Body of pancreas (tissue), 4 donors: Measurements from ENCODE around the gene FBXO40. TPM values are rescaled to one million over a fixed set of nuclear protein-coding genes. Genes with fewer than 3 reads are reported as not detected.
"Not testable (repeated sequence)": the region's sequence is repeated elsewhere in the genome, so short reads cannot be mapped to it uniquely, and the experiment has no call there.

Source experiments
- ATAC-seq: fragments of 150-250 bp; one replicate; pipeline ENCODE4 v1.9.1; 2016
- DNase-seq, 4 donors: peaks; one replicate each; pipeline ENCODE4 v3.0.0-alpha.2; 2019
- H3K27ac ChIP-seq, 4 donors: fragments of 200-600 bp; sonication (generic); 1 replicate in 3 of 4; 2 replicates in 1 of 4; pipeline versions ENCODE4 v1.5.1 to v1.6.1; 2016 to 2019; ENCODE audit warnings: mild to moderate bottlenecking in 1 of 4, mixed read lengths in 1 of 4, moderate library complexity in 1 of 4
- H3K27me3 ChIP-seq, 2 donors: fragments of 200-600 bp; sonication (generic); one replicate each; pipeline ENCODE4 v1.6.0; 2016; ENCODE audit warnings: mild to moderate bottlenecking in 1 of 2
- H3K36me3 ChIP-seq, 2 donors: fragments of 200-600 bp; sonication (generic); replicated peaks in 1 of 2; 2 replicates each; pipeline ENCODE4 v1.5.1; 2016; ENCODE audit warnings: low read depth in 2 of 2; ENCODE audit not compliant: insufficient read depth in 1 of 2
- H3K4me1 ChIP-seq: fragments of 200-600 bp; sonication (generic); one replicate; pipeline ENCODE4 v1.6.0; 2016
- H3K4me3 ChIP-seq, 2 donors: fragments of 200-600 bp; sonication (generic); 1 replicate in 1 of 2; 2 replicates in 1 of 2; pipeline ENCODE4 v1.5.1; 2016 to 2019
- H3K9me3 ChIP-seq, 3 donors: fragments of 200-600 bp; sonication (generic); 1 replicate in 2 of 3; 2 replicates in 1 of 3; pipeline ENCODE4 v1.5.1; 2016
- POLR2A ChIP-seq, 3 donors: fragments of 450-650 bp; IDR thresholded peaks; one replicate each; pipeline ENCODE4 v1.6.1; 2016; ENCODE audit warnings: antibody characterized with exemption in 3 of 3, mild to moderate bottlenecking in 2 of 3
- WGBS, 2 donors: methylation state at CpG; one replicate each; pipeline ENCODE4 v1.1.5; 2017; 5-methylcytosine and 5-hydroxymethylcytosine counted together
- intact Hi-C: fragments of 100-400 bp; cut with DNase I; formaldehyde crosslinking; loops from one replicate; pipeline ENCODE4 v1.15.1; 2023
- total RNA-seq, 2 donors: library from RNA; depleted of rRNA; stranded (reverse); fragments of >200 nt; gene quantifications; one replicate each; pipeline ENCODE4 v1.1.0, GENCODE V29; 2016
- TF ChIP-seq, protein P1 (sequence below), 7 experiments: fragments of 450-650 bp in 4 of 7; fragments of 200-600 bp in 3 of 7; sonication (generic) in 3 of 7; IDR thresholded peaks; one replicate each; pipeline ENCODE4 v1.5.1; 2016 to 2019; ENCODE audit warnings: antibody characterized with exemption in 7 of 7

The FBXO40 gene
- total RNA-seq, 2 donors from 2014 or later: not detected

DNA sequence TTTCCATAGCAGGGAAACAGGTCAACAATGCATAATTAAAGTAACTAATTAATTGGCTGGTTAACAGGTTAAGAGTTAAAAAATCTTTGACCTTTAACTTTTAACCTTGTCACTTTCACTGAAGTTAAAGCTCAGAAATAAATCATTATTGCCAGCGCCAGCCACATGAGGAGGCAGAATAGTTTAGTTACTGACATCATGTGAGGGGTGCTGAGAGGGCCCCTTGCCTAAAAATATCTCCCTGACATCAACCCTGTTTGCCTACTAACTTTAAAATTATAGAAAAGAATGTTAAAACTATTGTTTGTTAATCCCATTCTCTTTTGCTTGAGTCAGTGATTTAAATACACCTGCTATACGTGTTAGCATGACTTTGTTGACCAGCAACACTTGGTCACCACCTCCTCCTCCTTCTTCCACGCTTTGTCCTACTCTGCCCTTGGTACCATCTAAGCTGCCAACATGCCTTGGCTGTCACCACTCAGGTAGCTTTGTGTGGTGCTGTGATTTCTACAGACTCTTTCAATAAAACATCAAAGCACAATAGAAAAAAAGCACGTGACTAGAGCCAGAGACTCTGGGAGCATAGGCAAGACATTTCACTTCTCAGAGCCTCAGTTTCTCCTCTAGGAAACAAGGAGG lies 2.7 kb downstream of the FBXO40 start:
- H3K4me3 ChIP-seq: no peak overlapping the region
- no peak overlapping the region for H3K27ac ChIP-seq
- no peaks in the 10 kb centered on the region for H3K9me3 ChIP-seq
- ATAC-seq (no peak), DNase-seq (no peak)
- TF ChIP-seq, protein P1, sequence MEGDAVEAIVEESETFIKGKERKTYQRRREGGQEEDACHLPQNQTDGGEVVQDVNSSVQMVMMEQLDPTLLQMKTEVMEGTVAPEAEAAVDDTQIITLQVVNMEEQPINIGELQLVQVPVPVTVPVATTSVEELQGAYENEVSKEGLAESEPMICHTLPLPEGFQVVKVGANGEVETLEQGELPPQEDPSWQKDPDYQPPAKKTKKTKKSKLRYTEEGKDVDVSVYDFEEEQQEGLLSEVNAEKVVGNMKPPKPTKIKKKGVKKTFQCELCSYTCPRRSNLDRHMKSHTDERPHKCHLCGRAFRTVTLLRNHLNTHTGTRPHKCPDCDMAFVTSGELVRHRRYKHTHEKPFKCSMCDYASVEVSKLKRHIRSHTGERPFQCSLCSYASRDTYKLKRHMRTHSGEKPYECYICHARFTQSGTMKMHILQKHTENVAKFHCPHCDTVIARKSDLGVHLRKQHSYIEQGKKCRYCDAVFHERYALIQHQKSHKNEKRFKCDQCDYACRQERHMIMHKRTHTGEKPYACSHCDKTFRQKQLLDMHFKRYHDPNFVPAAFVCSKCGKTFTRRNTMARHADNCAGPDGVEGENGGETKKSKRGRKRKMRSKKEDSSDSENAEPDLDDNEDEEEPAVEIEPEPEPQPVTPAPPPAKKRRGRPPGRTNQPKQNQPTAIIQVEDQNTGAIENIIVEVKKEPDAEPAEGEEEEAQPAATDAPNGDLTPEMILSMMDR (IDR thresholded peaks at IDR 0.05): no peak
- TF ChIP-seq POLR2A (IDR thresholded peaks at IDR 0.05): no peak
- intact Hi-C loops: no loop called here
- H3K36me3 ChIP-seq: no peaks in the 10 kb centered on the region
- no peaks in the 10 kb centered on the region for H3K27me3 ChIP-seq
- peaks cover under 1% of the 10 kb centered on the region for H3K4me1 ChIP-seq
- 78 to 87% methylated on average over 4 of the region's 4 CpGs for WGBS, 2 donors

GRCh38 chr3:121598564-121598963 lies 5.4 kb downstream of the FBXO40 start:
- DNase-seq: no peak
- intact Hi-C loops: no loop called here
- Histone ChIP-seq H3K9me3 (no peaks in the 10 kb centered on the region), H3K27me3 (no peaks in the 10 kb centered on the region), H3K36me3 (no peaks in the 10 kb centered on the region), H3K27ac (no peak overlapping the region), H3K4me3 (no peak overlapping the region), H3K4me1 (peaks cover 7% of the 10 kb centered on the region)
- no peak for ATAC-seq
- TF ChIP-seq POLR2A (IDR thresholded peaks at IDR 0.05): no peak
- TF ChIP-seq, protein P1 (IDR thresholded peaks at IDR 0.05): no peak
- WGBS, 2 donors: 88 to 96% methylated on average over 2 of the region's 2 CpGs

DNA sequence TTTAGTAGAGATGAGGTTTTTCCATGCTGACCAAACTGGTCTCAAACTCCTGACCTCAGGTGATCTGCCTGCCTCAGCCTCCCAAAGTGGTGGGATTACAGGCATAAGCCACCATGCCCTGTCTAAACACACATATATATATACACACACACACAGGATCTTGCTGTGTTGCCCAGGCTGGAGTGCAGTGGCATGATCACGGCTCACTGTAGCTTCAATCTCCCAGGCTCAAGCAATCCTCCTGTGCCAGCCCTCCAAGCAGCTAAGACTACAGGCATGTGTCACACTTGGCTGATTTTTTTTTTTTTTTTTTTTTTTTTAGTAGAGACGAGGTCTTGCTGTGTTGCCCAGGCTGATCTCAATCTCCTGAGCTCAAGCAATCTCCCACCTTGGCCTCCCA lies 6.7 kb downstream of the FBXO40 start:
- H3K27ac ChIP-seq: not testable (repeated sequence)

GRCh38 chr3:121601212-121601812 lies 8.1 kb downstream of the FBXO40 start:
- peaks cover 7% of the 10 kb centered on the region for H3K4me1 ChIP-seq
- ATAC-seq (no peak), DNase-seq (no peak)
- H3K4me3 ChIP-seq: no peak overlapping the region
- H3K36me3 ChIP-seq: no peaks in the 10 kb centered on the region
- intact Hi-C loops: no loop called here
- 12 to 20% methylated on average over 4 of the region's 4 CpGs for WGBS, 2 donors
- H3K9me3 ChIP-seq: no peaks in the 10 kb centered on the region
- TF ChIP-seq, protein P1 (IDR thresholded peaks at IDR 0.05): no peak
- no peak overlapping the region for H3K27ac ChIP-seq
- no peaks in the 10 kb centered on the region for H3K27me3 ChIP-seq

More for the DNA sequence above, 6.7 kb downstream of the FBXO40 start:
- intact Hi-C loops, H3K36me3 ChIP-seq, ATAC-seq, H3K4me1 ChIP-seq, H3K4me3 ChIP-seq, DNase-seq, H3K9me3 ChIP-seq, H3K27me3 ChIP-seq: not testable (repeated sequence)
- WGBS, 2 donors: 85 to 87% methylated on average over 2 of the region's 2 CpGs

DNA sequence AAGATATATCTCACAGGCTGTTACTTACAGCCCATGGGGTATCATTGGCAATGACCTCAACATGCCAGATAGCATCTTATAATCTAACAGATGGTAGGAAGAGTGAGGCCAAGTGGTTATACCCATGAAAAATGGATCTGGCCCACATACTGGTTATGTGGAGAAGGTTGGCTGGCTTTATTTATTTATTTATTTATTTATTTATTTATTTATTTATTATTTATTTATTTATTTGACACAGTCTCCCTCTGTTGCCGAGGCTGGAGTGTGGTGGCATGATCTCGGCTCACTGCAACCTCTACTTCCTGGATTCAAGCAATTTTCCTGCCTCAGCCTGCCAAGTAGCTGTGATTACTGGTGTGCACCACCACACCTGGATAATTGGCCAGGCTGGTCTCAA lies 11.6 kb downstream of the FBXO40 start:
- Histone ChIP-seq H3K36me3 (no peaks in the 10 kb centered on the region), H3K27me3 (no peaks in the 10 kb centered on the region), H3K4me1 (peaks cover 7% of the 10 kb centered on the region), H3K9me3 (no peaks in the 10 kb centered on the region), H3K27ac (no peak overlapping the region), H3K4me3 (no peak overlapping the region)
- TF ChIP-seq, protein P1 (IDR thresholded peaks at IDR 0.05): no peak
- TF ChIP-seq POLR2A (IDR thresholded peaks at IDR 0.05): no peak
- intact Hi-C loops: no loop called here
- DNase-seq (no peak), ATAC-seq (no peak)
- 88 to 93% methylated on average over 2 of the region's 2 CpGs for WGBS, 2 donors
